ENCODE data around the gene TNIK.

- TF ChIP-seq CTCF (conservative IDR thresholded peaks at IDR 0.05; ENCODE audit: low read depth in 2 of 2), result no peak
- no peak for TF ChIP-seq POLR2AphosphoS5 (IDR thresholded peaks at IDR 0.05; ENCODE audit: low read depth)
- TF ChIP-seq EZH2phosphoT487 (IDR thresholded peaks at IDR 0.05; ENCODE audit: unreplicated experiment), result no peak
- no peak for TF ChIP-seq REST (IDR thresholded peaks at IDR 0.05; ENCODE audit: unreplicated experiment)
- no peak for TF ChIP-seq CREB1 (CRISPR knock-in tag; IDR thresholded peaks at IDR 0.05; ENCODE audit: low read depth)
- no peak for TF ChIP-seq EZH2 (IDR thresholded peaks at IDR 0.05; ENCODE audit: low read depth, unreplicated experiment)
- no peak for TF ChIP-seq NANOG (IDR thresholded peaks at IDR 0.05; ENCODE audit: borderline replicate concordance)
- TF ChIP-seq STAT1 (IDR thresholded peaks at IDR 0.05; ENCODE audit: unreplicated experiment), result no peak
- no peak for TF ChIP-seq JUNB (IDR thresholded peaks at IDR 0.05; ENCODE audit: unreplicated experiment)
These were observed 367.7 kb downstream of the TNIK start for GRCh38 chr3:171092467-171092911.
